Measurements from ENCODE around the gene TRIM50. TPM values are rescaled to one million over a fixed set of nuclear protein-coding genes. Genes with fewer than 3 reads are reported as not detected.

The TRIM50 gene
- total RNA-seq, 3 donors from 2014 or later (not counting 1 experiment from before 2014, with no cell fraction given), result not detected

DNA sequence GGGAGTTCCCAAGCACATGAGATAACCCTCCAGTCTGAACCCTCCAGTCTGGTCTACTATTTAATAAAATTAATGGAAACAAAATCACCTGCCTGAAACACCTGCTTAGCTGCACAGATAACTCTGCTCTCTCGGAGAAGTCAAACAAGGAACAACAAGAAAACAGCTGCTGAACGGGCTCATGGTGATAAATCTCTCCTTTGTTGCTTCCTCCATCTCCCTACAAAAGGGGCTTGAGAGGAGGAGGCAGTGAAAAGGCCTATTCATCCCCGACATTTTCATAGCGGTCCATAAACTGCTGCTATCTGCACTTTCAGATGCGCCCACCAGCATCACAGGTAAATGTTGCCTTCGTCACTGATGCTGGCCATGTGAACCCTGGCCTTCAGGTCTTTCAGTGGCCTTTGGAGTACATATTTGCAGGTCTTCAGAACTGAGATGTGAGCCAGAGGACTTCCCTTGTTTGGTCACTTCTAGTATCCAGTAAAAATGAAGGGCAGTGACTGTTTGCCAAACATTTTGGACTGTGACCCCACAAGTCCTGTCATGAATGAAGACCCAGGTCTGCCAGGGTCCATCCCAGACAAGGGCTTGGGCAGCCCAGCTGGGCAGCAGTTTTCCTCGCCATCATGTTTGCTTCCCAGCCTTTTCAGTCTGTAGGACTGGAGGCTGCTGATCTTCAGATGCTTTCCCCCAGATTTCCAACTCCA is 15.9 kb upstream of the TRIM50 start:
- DNase-seq (no peak), ATAC-seq (no peak)
- Histone ChIP-seq H3K27ac (ENCODE audit: low read length) (no peak overlapping the region), H3K4me1 (ENCODE audit: control insufficient read depth, insufficient read depth, low read length) (no peaks in the 10 kb centered on the region), H3K36me3 (ENCODE audit: control insufficient read depth, insufficient read depth, low read length) (no peaks in the 10 kb centered on the region), H3K27me3 (ENCODE audit: control insufficient read depth, insufficient read depth, low read length) (no peaks in the 10 kb centered on the region), H3K4me3 (ENCODE audit: low read length) (no peak overlapping the region), H3K9me3 (ENCODE audit: control insufficient read depth, insufficient read depth, low read length) (no peaks in the 10 kb centered on the region)
- Mint-ChIP-seq H3K4me1 (no peaks in the 10 kb centered on the region), H3K9me3 (no peaks in the 10 kb centered on the region), H3K36me3 (no peaks in the 10 kb centered on the region), H3K27ac (no peak overlapping the region), H3K27me3 (ENCODE audit: low read depth in 2 of 2) (peaks cover 0 to 3% of the 10 kb centered on the region in 2 donors), H3K4me3 (no peak overlapping the region)
- 78% methylated on average over 7 of the region's 7 CpGs for WGBS (ENCODE audit: insufficient coverage)
- TF ChIP-seq, protein P1, sequence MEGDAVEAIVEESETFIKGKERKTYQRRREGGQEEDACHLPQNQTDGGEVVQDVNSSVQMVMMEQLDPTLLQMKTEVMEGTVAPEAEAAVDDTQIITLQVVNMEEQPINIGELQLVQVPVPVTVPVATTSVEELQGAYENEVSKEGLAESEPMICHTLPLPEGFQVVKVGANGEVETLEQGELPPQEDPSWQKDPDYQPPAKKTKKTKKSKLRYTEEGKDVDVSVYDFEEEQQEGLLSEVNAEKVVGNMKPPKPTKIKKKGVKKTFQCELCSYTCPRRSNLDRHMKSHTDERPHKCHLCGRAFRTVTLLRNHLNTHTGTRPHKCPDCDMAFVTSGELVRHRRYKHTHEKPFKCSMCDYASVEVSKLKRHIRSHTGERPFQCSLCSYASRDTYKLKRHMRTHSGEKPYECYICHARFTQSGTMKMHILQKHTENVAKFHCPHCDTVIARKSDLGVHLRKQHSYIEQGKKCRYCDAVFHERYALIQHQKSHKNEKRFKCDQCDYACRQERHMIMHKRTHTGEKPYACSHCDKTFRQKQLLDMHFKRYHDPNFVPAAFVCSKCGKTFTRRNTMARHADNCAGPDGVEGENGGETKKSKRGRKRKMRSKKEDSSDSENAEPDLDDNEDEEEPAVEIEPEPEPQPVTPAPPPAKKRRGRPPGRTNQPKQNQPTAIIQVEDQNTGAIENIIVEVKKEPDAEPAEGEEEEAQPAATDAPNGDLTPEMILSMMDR (IDR thresholded peaks at IDR 0.05), result no peak
- intact Hi-C loops (cut with micrococcal nuclease), result no loop called here

DNA sequence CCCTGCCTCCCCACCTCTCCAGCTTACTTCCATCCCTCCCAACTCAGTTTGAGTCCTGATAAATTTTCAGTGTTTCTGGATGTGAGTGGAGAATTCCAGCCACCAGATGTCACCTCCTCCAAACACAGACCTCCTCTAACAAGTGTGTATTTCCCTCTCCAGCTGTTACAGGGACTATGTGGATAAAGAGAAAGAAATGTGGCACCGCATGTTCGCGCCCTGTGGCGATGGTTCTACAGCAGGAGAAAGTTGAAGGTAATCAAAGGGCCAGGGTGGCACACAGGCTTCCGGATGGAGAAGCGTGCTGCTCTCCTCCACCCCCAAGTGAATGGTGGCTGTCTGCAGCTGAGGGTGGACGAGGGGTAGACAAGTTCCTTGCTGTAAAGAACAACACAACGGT is 14.8 kb upstream of the TRIM50 start:
- Histone ChIP-seq H3K4me1 (ENCODE audit: control insufficient read depth, insufficient read depth, low read length) (no peaks in the 10 kb centered on the region), H3K9me3 (ENCODE audit: control insufficient read depth, insufficient read depth, low read length) (no peaks in the 10 kb centered on the region), H3K27ac (ENCODE audit: low read length) (no peak overlapping the region), H3K4me3 (ENCODE audit: low read length) (no peak overlapping the region), H3K27me3 (ENCODE audit: control insufficient read depth, insufficient read depth, low read length) (no peaks in the 10 kb centered on the region), H3K36me3 (ENCODE audit: control insufficient read depth, insufficient read depth, low read length) (no peaks in the 10 kb centered on the region)
- TF ChIP-seq, protein P1 (IDR thresholded peaks at IDR 0.05), result no peak
- Mint-ChIP-seq H3K9me3 (no peaks in the 10 kb centered on the region), H3K4me1 (no peaks in the 10 kb centered on the region), H3K36me3 (no peaks in the 10 kb centered on the region), H3K27me3 (ENCODE audit: low read depth in 2 of 2) (peaks cover 0 to 3% of the 10 kb centered on the region in 2 donors), H3K27ac (no peak overlapping the region), H3K4me3 (no peak overlapping the region)
- ATAC-seq, result no peak
- 93% methylated on average over 8 of the region's 8 CpGs for WGBS (ENCODE audit: insufficient coverage)
- intact Hi-C loops (cut with micrococcal nuclease), result no loop called here
- DNase-seq, result no peak

DNA sequence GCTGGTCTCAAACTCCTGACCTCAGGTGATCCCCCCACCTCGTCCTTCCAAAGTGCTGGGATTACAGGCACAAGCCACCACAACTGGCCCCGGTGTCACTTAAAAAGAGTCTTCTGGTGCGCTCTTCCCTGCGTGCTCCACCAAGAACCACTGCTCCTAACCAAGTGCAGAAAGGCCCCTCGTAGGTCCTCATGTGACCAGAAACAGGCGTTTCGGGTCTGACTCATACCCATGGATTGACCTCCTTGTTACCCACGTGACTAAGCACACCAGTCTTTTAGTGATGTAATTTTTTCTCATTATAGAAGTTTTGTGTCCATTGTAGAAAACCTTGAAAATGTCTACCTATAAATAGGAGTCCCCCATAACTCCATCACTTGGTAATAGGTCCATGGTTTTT is 14.0 kb upstream of the TRIM50 start:
- H3K9me3 ChIP-seq (ENCODE audit: control insufficient read depth, insufficient read depth, low read length), result no peaks in the 10 kb centered on the region
- H3K9me3 Mint-ChIP-seq, result no peaks in the 10 kb centered on the region
- 73% methylated on average over 7 of the region's 8 CpGs for WGBS (ENCODE audit: insufficient coverage)
- H3K27ac Mint-ChIP-seq, result no peak overlapping the region
- no peaks in the 10 kb centered on the region for H3K36me3 Mint-ChIP-seq
- no peak overlapping the region for H3K4me3 Mint-ChIP-seq
- DNase-seq, result no peak
- H3K4me3 ChIP-seq (ENCODE audit: low read length), result no peak overlapping the region
- H3K4me1 ChIP-seq (ENCODE audit: control insufficient read depth, insufficient read depth, low read length), result no peaks in the 10 kb centered on the region
- no peaks in the 10 kb centered on the region for H3K36me3 ChIP-seq (ENCODE audit: control insufficient read depth, insufficient read depth, low read length)
- H3K27me3 ChIP-seq (ENCODE audit: control insufficient read depth, insufficient read depth, low read length), result no peaks in the 10 kb centered on the region
- intact Hi-C loops (cut with micrococcal nuclease), result no loop called here
- no peaks in the 10 kb centered on the region for H3K4me1 Mint-ChIP-seq
- no peak overlapping the region for H3K27ac ChIP-seq (ENCODE audit: low read length)
- no peak for ATAC-seq
- peaks cover 0 to 3% of the 10 kb centered on the region in 2 donors for H3K27me3 Mint-ChIP-seq (ENCODE audit: low read depth in 2 of 2)
- TF ChIP-seq, protein P1 (IDR thresholded peaks at IDR 0.05), result no peak

DNA sequence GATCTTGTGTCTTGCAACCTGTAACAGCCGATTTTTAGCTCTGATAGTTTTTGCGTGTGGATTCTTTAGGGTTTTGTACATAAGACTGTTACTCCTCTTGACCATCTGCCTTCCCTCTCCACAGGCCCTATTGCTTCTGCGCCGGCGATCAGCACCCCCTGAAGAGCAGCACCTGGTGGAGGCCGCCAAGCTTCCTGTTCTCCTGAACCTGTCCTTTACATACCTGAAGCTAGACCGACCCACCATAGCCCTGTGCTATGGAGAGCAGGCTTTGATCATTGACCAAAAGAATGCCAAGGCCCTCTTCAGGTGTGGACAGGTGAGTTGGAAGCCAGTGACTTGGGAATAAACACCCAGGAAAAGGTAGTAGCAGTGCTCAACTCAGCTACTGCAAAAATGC is 12.6 kb upstream of the TRIM50 start:
- DNase-seq (no peak), ATAC-seq (no peak)
- no peaks in the 10 kb centered on the region for H3K27me3 ChIP-seq (ENCODE audit: control insufficient read depth, insufficient read depth, low read length)
- H3K36me3 ChIP-seq (ENCODE audit: control insufficient read depth, insufficient read depth, low read length), result no peaks in the 10 kb centered on the region
- no peak overlapping the region for H3K27ac ChIP-seq (ENCODE audit: low read length)
- TF ChIP-seq, protein P1 (IDR thresholded peaks at IDR 0.05), result no peak
- intact Hi-C loops (cut with micrococcal nuclease), result no loop called here
- H3K4me3 Mint-ChIP-seq, result no peak overlapping the region
- WGBS (ENCODE audit: insufficient coverage), result 93% methylated on average over 6 of the region's 7 CpGs
- no peaks in the 10 kb centered on the region for H3K27me3 Mint-ChIP-seq (ENCODE audit: low read depth in 2 of 2)
- H3K4me3 ChIP-seq (ENCODE audit: low read length), result no peak overlapping the region
- H3K9me3 ChIP-seq (ENCODE audit: control insufficient read depth, insufficient read depth, low read length), result no peaks in the 10 kb centered on the region
- no peak overlapping the region for H3K27ac Mint-ChIP-seq
- no peaks in the 10 kb centered on the region for H3K36me3 Mint-ChIP-seq
- H3K9me3 Mint-ChIP-seq, result no peaks in the 10 kb centered on the region
- H3K4me1 Mint-ChIP-seq, result no peaks in the 10 kb centered on the region
- no peaks in the 10 kb centered on the region for H3K4me1 ChIP-seq (ENCODE audit: control insufficient read depth, insufficient read depth, low read length)

All from natural killer cell (primary cell).